Measurements from ENCODE around the gene COPS7B.

COPS7B gene

GRCh38 chr2:231764760-231765159 is 21.5 kb upstream of the COPS7B start:
- no peaks in the 10 kb centered on the region for H3K36me3 ChIP-seq (ENCODE audit: insufficient read depth, low read length)
- H3K27me3 ChIP-seq (ENCODE audit: insufficient read depth, low read length): no peaks in the 10 kb centered on the region
- H3K9me3 ChIP-seq (ENCODE audit: insufficient read depth, low read depth, low read length): no peaks in the 10 kb centered on the region
- no peak overlapping the region for H3K27ac ChIP-seq (ENCODE audit: low read depth, low read length)
- WGBS: 97% methylated on average over 4 of the region's 4 CpGs
- no peak overlapping the region for H3K4me3 ChIP-seq (ENCODE audit: low read length)
- no peaks in the 10 kb centered on the region for H3K4me1 ChIP-seq (ENCODE audit: insufficient read depth, low read length)
- H3K9ac ChIP-seq (ENCODE audit: low read depth, low read length): no peak overlapping the region

GRCh38 chr2:231765496-231765929 is 20.7 kb upstream of the COPS7B start:
- H3K27ac ChIP-seq (ENCODE audit: low read depth, low read length): no peak overlapping the region
- no peaks in the 10 kb centered on the region for H3K9me3 ChIP-seq (ENCODE audit: insufficient read depth, low read depth, low read length)
- H3K36me3 ChIP-seq (ENCODE audit: insufficient read depth, low read length): no peaks in the 10 kb centered on the region
- no peaks in the 10 kb centered on the region for H3K4me1 ChIP-seq (ENCODE audit: insufficient read depth, low read length)
- no peaks in the 10 kb centered on the region for H3K27me3 ChIP-seq (ENCODE audit: insufficient read depth, low read length)
- H3K9ac ChIP-seq (ENCODE audit: low read depth, low read length): no peak overlapping the region
- no peak overlapping the region for H3K4me3 ChIP-seq (ENCODE audit: low read length)

- H3K36me3 ChIP-seq (ENCODE audit: insufficient read depth, low read length): no peaks in the 10 kb centered on the region
- 93% methylated on average over 4 of the region's 6 CpGs for WGBS
- no peaks in the 10 kb centered on the region for H3K9me3 ChIP-seq (ENCODE audit: insufficient read depth, low read depth, low read length)
- no peak overlapping the region for H3K27ac ChIP-seq (ENCODE audit: low read depth, low read length)
- H3K4me1 ChIP-seq (ENCODE audit: insufficient read depth, low read length): no peaks in the 10 kb centered on the region
- no peak overlapping the region for H3K4me3 ChIP-seq (ENCODE audit: low read length)
- H3K27me3 ChIP-seq (ENCODE audit: insufficient read depth, low read length): no peaks in the 10 kb centered on the region
- H3K9ac ChIP-seq (ENCODE audit: low read depth, low read length): no peak overlapping the region
These were observed 16.8 kb upstream of the COPS7B start for GRCh38 chr2:231769170-231770136.

GRCh38 chr2:231780123-231780908 is 5.9 kb upstream of the COPS7B start:
- Histone ChIP-seq H3K9me3 (ENCODE audit: insufficient read depth, low read depth, low read length) (no peaks in the 10 kb centered on the region), H3K27ac (ENCODE audit: low read depth, low read length) (no peak overlapping the region), H3K4me3 (ENCODE audit: low read length) (peak overlapping the region; percentile 74), H3K27me3 (ENCODE audit: insufficient read depth, low read length) (0 out of 2 replicates have a peak, but pooled peaks cover 11% of the 10 kb centered on the region), H3K36me3 (ENCODE audit: insufficient read depth, low read length) (no peaks in the 10 kb centered on the region), H3K4me1 (ENCODE audit: insufficient read depth, low read length) (peaks cover 3% of the 10 kb centered on the region; the same call in 1 of the 2 replicates), H3K9ac (ENCODE audit: low read depth, low read length) (no peak overlapping the region)
- WGBS: 2% methylated on average over 49 of the region's 51 CpGs

- Histone ChIP-seq H3K4me1 (ENCODE audit: insufficient read depth, low read length) (peaks cover 9% of the 10 kb centered on the region), H3K36me3 (ENCODE audit: insufficient read depth, low read length) (no peaks in the 10 kb centered on the region)
- under 1% methylated on average over 67 of the region's 67 CpGs for WGBS
These were observed 5.1 kb upstream of the COPS7B start, which contains the start of gene PDE6D for GRCh38 chr2:231780909-231781797. Gene PDE6D, minus strand, starts transcription at chr2:231781282. Its CDS starts 168 bp downstream, at chr2:231781114.

GRCh38 chr2:231781798-231782726 is 4.2 kb upstream of the COPS7B start:
- Histone ChIP-seq H3K27ac (ENCODE audit: low read depth, low read length) (no peak overlapping the region), H3K9ac (ENCODE audit: low read depth, low read length) (peak overlapping the region; percentile 55), H3K27me3 (ENCODE audit: insufficient read depth, low read length) (0 out of 2 replicates have a peak, but pooled peaks cover 11% of the 10 kb centered on the region), H3K4me3 (ENCODE audit: low read length) (peak overlapping the region; percentile 74), H3K4me1 (ENCODE audit: insufficient read depth, low read length) (peaks cover 9% of the 10 kb centered on the region), H3K9me3 (ENCODE audit: insufficient read depth, low read depth, low read length) (no peaks in the 10 kb centered on the region), H3K36me3 (ENCODE audit: insufficient read depth, low read length) (no peaks in the 10 kb centered on the region)
- WGBS: 26% methylated on average over 12 of the region's 12 CpGs

More at GRCh38 chr2:231780909-231781797, 5.1 kb upstream of the COPS7B start, which contains the start of gene PDE6D:
- Histone ChIP-seq H3K27ac (ENCODE audit: low read depth, low read length) (no peak within 1 kb of the TSS), H3K9ac (ENCODE audit: low read depth, low read length) (peak within 1 kb of the TSS; percentile 55), H3K4me3 (ENCODE audit: low read length) (peak within 1 kb of the TSS; percentile 74), H3K9me3 (ENCODE audit: insufficient read depth, low read depth, low read length) (no peaks in the 10 kb centered on the region), H3K27me3 (ENCODE audit: insufficient read depth, low read length) (0 out of 2 replicates have a peak, but pooled peaks cover 11% of the 10 kb centered on the region)

- H3K4me1 ChIP-seq (ENCODE audit: insufficient read depth, low read length): peaks cover 14% of the 10 kb centered on the region
- H3K9ac ChIP-seq (ENCODE audit: low read depth, low read length): peak overlapping the region; percentile 95
- 0 out of 2 replicates have a peak, but pooled peaks cover under 1% of the 10 kb centered on the region for H3K27me3 ChIP-seq (ENCODE audit: insufficient read depth, low read length)
- WGBS: 92% methylated on average over 2 of the region's 2 CpGs
- H3K9me3 ChIP-seq (ENCODE audit: insufficient read depth, low read depth, low read length): no peaks in the 10 kb centered on the region
- peak overlapping the region; percentile 98 for H3K27ac ChIP-seq (ENCODE audit: low read depth, low read length)
- peaks cover 22% of the 10 kb centered on the region for H3K36me3 ChIP-seq (ENCODE audit: insufficient read depth, low read length)
- H3K4me3 ChIP-seq (ENCODE audit: low read length): peak overlapping the region; percentile 92
These were observed 832 bp upstream of the COPS7B start for GRCh38 chr2:231785413-231785812.

- H3K9me3 ChIP-seq (ENCODE audit: insufficient read depth, low read depth, low read length): no peaks in the 10 kb centered on the region
- peak overlapping the region; percentile 98 for H3K27ac ChIP-seq (ENCODE audit: low read depth, low read length)
- 39% methylated on average over 6 of the region's 6 CpGs for WGBS
- H3K9ac ChIP-seq (ENCODE audit: low read depth, low read length): peak overlapping the region; percentile 95
- no peaks in the 10 kb centered on the region for H3K27me3 ChIP-seq (ENCODE audit: insufficient read depth, low read length)
- H3K4me3 ChIP-seq (ENCODE audit: low read length): peak overlapping the region; percentile 92
- H3K4me1 ChIP-seq (ENCODE audit: insufficient read depth, low read length): peaks cover 14% of the 10 kb centered on the region
- H3K36me3 ChIP-seq (ENCODE audit: insufficient read depth, low read length): peaks cover 23% of the 10 kb centered on the region
These were observed 446 bp upstream of the COPS7B start for GRCh38 chr2:231785822-231786176.

GRCh38 chr2:231786917-231787292 is 660 bp downstream of the COPS7B start:
- Histone ChIP-seq H3K36me3 (ENCODE audit: insufficient read depth, low read length) (peaks cover 34% of the 10 kb centered on the region), H3K9me3 (ENCODE audit: insufficient read depth, low read depth, low read length) (no peaks in the 10 kb centered on the region), H3K4me1 (ENCODE audit: insufficient read depth, low read length) (peaks cover 14% of the 10 kb centered on the region), H3K27ac (ENCODE audit: low read depth, low read length) (no peak overlapping the region; the same call in 1 of the 2 replicates), H3K4me3 (ENCODE audit: low read length) (peak overlapping the region; percentile 92), H3K27me3 (ENCODE audit: insufficient read depth, low read length) (no peaks in the 10 kb centered on the region), H3K9ac (ENCODE audit: low read depth, low read length) (peak overlapping the region; percentile 95; the same call in 1 of the 2 replicates)
- 15% methylated on average over 11 of the region's 11 CpGs for WGBS
